ENCODE data around the gene OR2A2.

DNA sequence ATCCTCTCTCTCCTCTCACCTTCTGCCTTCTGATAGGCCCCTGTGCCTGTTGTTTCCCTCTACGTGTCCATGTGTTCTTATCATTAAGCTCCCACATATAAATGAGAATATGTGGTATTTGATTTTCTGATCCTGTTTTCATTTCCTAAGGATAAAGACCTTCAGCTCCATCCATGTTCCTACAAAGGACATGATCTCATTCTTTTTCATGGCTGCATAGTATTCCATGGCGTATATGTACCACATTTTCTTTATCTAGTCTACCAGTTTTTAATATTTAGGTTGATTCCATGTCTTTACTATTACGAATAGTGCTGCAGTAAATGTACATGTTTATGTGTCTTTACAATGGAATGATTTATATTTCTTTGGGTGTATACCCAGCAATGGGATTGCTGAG is 18.7 kb upstream of the OR2A2 start:
- TF ChIP-seq, protein P1, sequence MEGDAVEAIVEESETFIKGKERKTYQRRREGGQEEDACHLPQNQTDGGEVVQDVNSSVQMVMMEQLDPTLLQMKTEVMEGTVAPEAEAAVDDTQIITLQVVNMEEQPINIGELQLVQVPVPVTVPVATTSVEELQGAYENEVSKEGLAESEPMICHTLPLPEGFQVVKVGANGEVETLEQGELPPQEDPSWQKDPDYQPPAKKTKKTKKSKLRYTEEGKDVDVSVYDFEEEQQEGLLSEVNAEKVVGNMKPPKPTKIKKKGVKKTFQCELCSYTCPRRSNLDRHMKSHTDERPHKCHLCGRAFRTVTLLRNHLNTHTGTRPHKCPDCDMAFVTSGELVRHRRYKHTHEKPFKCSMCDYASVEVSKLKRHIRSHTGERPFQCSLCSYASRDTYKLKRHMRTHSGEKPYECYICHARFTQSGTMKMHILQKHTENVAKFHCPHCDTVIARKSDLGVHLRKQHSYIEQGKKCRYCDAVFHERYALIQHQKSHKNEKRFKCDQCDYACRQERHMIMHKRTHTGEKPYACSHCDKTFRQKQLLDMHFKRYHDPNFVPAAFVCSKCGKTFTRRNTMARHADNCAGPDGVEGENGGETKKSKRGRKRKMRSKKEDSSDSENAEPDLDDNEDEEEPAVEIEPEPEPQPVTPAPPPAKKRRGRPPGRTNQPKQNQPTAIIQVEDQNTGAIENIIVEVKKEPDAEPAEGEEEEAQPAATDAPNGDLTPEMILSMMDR (IDR thresholded peaks at IDR 0.05) = no peak
- TF ChIP-seq POLR2A (IDR thresholded peaks at IDR 0.05) = no peak

Measured in uterus (tissue), 2 donors.